ENCODE results near the gene PCGF2.
A peak's percentile ranks its signal among the peaks of the same experiment; 100 is the strongest.

PCGF2 gene

GRCh38 chr17:38751144-38751807 lies 3.1 kb upstream of the PCGF2 start:
- peak; percentile 47 for DNase-seq

GRCh38 chr17:38750312-38751121 lies 2.4 kb upstream of the PCGF2 start:
- DNase-seq = peak; percentile 57

DNA sequence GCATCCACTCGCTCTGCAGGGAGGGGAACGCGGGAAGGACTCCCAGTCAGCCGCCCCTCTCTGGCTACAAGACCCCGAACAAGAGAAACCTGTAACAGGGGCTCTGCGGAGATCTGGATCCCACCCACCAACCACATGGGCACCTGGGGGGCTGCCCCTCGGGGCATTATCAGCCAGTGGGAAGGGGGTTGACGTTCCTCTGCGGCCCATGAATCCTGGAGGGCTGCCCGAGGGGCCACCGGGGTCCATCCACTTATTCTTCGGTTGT lies 1.8 kb upstream of the PCGF2 start:
- peak; percentile 38 for DNase-seq

DNA sequence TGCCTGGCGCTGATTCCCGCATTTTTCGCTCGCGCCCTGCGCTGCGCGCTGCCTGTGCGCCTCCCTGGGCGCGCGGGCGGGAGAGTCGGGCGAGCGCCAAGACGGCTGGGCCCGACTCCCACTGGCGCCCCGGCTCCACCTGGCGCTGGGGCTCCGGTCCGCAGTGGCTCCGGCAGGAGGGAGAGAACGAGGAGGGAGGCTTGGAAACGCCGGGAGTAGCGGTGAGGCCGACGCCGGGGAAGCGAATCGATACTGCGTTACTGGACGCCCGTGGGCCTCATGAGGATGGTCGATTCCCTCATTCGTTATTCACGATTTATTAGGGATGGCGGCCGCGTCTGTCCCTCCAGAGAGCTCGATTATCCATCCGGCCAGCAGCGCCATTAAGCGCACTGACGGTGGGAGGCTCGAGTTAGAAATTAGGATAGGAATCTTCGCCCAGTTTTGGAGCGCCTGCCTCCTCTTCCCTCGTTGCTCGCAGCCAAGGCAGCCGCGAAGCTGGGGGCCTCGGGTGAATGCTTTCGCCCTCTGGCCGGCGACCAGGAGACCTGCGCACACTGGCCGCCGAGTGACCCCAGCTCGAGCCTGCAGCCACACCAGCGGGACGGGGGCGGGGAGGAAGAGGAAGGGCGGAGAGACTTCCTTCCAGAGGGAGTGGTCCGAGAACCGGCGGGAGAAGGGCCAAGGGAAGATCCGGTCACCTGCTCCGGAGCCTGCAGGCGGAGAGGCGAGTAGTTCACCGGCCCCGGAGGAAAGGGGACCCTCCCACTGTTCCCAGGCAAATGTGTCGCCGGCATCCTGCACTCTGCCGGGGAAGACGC lies 1.3 kb upstream of the PCGF2 start:
- peak; percentile 63 for DNase-seq

DNA sequence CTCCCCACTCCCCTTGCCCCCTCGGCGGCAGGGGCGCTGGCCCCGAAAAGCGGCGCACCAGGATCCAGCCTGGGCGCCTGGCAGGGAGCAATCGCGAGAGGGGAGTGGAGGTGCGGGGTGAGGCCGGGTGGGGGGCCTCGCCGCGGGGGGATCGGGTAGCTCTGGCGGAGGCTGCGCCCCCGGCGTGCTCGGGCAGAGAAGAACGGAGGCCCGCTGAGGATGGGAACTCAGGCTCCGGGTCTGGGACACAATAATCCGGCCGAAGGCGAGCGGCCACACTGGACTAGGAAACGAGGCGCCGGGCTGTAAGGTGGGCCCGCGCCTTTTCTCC lies 721 bp upstream of the PCGF2 start:
- DNase-seq = peak; percentile 23

DNA sequence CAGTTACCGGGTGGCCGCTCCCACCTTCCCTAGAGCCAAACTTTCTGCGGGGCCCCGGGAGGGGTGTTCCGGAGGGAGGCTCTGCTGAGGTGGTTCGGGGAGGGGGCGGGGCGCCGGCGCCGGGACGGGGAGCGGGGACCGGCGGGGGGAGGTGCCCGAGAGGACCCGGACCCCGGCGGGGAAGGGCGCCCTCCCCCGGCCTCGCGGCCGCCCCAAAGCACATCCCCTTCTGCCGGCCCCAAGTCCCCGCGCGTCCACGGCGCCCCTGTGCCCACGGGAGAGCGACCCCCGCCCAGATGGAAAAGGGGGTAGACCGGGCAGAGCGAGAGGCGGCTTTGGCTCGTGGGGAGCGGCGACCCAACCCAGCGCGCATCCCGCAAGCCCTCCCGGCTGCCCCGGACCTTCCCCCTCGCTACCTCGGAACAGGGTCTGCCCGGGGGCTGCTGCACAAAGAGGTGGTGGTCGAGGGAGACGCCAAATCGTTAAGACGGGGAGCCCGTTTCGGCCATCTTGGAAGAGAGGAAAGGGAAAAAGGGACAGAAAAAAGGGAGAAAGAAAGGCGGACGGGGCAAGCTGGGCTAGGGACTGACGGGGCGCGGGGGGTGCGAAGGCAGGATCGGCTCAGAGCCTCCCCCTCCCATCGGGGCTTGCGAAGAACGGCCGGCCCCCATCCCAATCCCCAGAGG lies 530 bp downstream of the PCGF2 start:
- DNase-seq = no peak

GRCh38 chr17:38746849-38747462 lies 1.2 kb downstream of the PCGF2 start:
- no peak for DNase-seq

GRCh38 chr17:38746004-38746848 lies 1.9 kb downstream of the PCGF2 start:
- DNase-seq = no peak

DNA sequence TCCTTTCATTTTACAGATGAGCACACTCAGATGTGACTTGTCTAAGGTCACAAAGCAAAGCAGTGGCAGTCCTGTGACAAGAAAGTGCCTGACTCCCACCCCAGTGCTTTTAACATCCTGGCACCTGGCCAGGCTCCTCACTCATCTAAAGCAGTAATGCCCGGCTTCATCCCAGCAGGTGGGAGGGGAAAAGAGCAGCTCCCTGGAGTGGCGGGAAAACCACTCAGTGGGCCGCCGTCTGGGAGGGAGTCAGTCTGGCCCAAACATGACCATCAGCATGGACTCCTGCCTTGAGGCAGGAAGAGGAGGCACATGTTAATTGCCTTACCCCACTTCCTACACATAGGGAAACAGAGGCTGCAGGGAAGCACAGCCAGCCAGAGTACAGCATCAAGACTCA lies 2.6 kb downstream of the PCGF2 start:
- DNase-seq = peak; percentile 79

GRCh38 chr17:38743556-38744171 lies 4.5 kb downstream of the PCGF2 start:
- DNase-seq = peak; percentile 79

GRCh38 chr17:38742411-38743308 lies 5.5 kb downstream of the PCGF2 start:
- peak; percentile 86 for DNase-seq

GRCh38 chr17:38741921-38742410 lies 6.2 kb downstream of the PCGF2 start:
- DNase-seq = no peak

- DNase-seq = no peak
Measured at GRCh38 chr17:38741461-38741860, 6.7 kb downstream of the PCGF2 start.

DNA sequence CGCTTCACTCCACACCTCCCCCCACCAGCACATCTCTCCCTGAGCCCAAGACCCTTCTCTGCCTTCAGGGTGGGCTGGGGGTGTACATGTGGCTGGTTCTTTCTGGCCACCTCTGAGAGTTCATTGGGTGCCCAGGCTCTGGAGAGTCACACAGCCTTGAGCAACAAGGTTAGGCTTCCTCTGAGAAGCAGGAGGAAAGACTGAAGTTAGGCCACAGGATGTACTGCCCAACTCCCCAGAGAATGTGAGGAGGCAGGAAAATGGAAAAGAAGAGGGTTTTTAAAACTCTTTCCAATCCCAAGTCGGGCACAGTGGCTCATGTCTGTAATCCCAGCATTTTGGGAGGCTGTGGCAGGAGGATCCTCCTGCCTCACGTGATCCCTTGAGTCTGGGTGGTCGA lies 7.3 kb downstream of the PCGF2 start:
- no peak for DNase-seq

DNA sequence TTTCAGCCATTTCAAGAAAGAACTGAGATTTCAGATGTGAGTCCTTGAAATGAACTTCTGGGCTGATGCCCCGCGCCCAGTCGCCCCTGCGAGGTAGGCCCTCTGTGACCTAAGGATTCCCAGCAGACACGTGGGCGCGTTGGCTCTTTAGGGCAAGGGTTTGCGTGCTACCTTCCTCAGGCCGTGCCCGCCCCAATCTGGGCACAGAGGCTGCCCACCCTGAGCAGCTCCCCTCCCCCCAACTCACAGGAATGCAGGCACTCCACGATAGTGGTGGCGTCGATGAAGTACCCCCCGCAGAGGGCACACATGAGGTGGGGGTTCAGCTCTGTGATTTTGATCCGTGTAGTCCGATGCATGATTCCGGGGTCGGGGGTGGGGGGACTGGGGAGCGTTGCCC lies 8.1 kb downstream of the PCGF2 start:
- no peak for DNase-seq

DNA sequence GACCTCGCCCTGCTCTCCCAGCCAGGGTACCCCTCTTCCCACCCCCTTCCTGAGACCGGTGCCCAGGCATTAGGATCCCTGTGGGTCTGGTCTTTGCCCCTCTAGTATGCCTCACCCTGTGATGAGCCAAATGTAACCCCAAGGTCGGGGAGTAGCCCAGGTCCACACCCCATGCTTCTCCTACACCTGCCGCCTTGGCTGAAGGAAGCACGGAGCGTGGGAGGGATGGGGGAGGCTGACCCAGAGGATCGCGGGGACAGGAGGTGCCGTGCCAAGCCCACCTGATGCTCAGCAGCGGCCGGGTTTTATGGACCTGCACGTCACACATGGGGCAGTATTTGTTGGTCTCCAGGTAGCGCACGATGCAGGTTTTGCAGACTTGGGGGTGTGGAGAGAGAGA lies 8.8 kb downstream of the PCGF2 start:
- no peak for DNase-seq

- no peak for DNase-seq
Measured at GRCh38 chr17:38738686-38739085, 9.4 kb downstream of the PCGF2 start.

DNA sequence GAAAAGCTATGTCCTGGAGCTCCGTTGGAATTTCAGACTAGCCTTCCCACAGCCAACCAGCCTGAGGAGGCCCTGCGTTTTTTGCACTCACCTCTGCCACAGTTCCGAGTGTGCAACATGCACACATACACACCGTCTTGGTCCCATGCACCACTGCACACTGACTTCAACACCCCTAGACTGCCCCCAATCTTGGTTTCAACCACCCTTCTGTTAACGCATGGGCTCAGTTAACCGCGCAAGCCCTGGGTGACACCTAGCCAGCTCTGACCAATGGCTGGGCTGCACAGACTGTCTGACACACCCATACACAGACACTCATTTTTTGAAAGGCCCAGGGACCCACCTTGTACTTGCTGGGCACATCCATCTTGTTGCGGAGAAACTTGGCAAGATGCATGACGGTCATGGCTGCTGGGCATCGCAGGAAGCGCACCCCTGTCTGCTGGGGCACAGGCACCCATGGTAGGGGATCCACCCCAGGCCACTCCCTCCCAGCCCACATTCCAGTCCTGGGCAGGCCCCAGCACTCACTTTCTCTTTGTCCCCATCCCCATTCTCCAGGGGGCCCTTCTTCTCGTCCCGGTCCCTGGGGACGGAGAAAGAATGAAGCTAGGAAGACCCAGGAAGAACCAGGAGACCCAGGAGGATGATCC lies 10.0 kb downstream of the PCGF2 start:
- no peak for DNase-seq

GRCh38 chr17:38735161-38735997 lies 12.8 kb downstream of the PCGF2 start:
- peak; percentile 30 for DNase-seq
